Measurements from ENCODE around the gene FGF14.

The FGF14 gene

DNA sequence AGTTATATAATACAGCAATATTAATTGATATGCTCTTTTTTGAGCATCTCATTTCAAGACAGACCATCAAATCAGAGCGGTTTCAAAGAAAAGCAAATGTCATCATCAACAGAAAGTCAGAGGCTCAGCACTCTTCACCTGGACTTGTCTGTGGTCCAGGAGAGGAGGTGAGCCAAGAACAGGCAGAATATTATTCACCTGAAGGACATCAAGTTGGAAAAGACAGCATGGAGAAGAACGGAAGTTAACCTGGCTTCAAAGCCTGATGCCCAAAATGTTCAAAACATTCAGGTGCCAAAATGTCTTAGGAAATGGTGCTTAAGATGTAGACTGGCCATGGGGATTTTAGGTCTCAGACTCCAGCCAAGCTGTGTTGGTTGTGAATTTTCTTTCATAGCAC lies 40.7 kb downstream of the FGF14 start:
- DNase-seq: no peak

DNA sequence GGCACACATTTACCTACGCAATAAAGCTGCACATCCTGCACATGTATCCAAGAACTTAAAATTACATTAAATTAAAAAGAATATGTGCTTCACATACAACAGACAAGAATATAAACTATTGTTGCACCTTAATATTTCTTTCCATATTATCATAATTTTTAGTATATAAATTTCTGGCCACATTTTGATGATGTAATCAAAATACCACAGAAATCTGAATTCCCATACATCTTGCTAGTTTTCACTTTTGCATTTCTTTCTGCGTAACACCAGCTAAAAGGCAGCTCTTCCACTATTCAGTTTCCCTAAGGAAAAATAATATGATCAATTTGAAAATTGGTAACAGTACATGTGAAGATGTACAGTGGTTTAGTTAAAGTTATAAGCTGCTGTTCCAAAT lies 42.6 kb downstream of the FGF14 start:
- no peak for DNase-seq

DNA sequence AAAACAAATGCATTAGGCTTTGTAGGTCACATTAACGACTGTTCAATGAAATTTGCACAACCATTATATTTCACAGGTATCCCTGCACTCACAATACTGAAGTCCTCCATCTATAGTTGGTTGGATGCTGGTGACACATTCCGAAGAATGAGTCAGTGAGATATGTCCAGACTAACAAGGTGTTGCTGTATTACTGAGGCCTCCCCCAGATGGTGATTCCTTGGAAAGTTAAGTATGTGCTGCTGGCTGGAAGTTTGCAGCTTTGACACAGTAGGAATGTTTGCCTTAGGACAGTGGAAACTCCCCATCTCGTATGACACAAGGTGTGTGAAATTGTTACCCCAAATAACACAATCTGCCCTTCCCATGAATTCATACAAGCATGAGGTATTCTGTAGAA lies 46.6 kb downstream of the FGF14 start:
- no peak for DNase-seq

DNA sequence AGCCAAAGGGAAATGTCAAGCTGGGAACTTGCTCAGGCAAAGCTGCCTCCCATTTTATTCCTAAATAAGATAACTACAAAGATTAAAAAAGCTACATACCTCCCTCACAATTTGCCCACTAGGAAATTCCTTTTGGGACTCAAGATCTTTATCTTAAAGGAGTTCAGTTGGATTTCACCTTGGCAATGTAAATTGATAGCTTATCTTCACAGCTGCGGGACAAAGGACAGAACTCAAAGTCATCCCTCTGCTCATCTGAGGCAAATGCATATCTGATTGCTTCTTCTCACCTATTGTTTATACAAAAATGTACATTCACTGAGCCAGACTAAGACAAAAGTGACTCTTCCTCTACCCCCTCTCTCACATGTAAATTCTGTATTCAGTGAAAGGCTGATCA lies 47.8 kb downstream of the FGF14 start:
- DNase-seq: no peak

DNA sequence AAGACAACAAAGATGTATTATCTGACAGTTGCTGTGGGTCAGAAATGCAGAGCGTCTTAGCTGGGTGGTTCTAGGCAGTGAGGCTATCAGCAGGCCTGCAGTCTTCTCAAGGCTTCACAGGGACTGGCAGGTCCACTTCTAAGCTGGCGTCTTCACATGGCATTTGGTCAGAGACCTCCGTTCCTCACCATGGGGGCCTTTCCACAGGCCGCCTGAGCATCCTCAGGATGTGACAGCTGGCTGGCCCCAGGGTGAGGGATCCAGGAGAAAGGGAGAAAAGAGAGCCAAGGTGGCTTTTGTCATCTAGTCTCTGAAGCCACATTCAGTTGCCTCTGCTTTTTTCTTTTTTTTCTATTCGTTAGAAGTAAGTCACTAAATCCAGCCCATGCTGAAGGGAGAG lies 50.3 kb downstream of the FGF14 start:
- no peak for DNase-seq

DNA sequence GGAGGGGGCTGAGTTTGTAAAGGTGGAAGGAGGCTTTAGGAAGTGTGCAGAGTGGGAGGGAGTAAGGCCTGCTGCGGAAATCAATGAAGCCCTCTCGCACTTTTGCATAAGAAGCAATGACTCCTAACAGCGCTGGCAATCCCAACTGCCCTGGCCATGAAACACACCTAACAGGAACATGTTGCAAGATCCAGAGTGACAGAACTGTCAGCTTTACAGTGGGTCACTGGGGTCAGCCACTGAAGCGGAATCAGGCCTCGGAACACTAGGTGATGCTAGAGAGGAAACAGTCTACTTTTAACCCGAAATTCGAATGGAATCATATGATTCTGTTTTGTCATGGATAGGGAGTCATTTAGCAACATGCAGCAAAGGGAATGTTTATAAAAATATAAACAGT lies 54.4 kb downstream of the FGF14 start:
- no peak for DNase-seq

DNA sequence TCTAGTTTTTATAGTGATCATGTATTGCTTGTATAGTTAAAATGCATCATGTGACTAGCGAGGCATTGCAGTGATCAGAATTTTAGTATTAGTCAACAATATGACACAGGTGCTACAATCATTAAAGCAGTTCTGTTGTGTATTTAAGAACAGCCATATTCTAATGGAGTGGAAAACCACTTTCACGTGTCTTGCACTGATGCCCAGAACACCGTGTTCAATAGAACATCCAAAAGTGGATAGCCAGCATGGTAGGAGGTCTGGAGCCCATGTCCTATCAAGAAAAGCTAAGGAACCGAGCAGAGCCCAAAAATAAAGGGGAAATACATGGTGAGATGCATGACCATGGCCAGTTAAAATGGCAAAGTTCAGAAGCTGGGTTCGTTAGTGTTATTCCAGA lies 55.1 kb downstream of the FGF14 start:
- no peak for DNase-seq

DNA sequence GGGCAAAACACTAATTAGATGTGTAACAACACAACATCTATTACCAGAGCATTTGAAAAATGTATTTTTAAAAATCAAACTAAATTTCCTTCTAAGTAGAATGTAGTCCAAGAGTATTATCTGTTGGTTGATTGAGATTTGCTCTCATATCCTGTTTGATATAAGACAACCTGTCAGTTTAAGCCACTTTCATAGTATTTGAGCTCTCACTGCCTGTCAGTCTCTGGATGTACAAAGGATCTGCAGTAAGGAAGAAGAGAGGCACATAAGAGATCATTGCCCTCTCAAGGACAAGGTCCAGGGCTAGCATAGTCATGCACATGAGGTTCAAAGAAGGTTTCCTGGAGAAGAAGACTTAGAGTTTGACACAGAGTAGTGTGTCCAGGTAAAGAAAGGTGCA lies 57.4 kb downstream of the FGF14 start:
- DNase-seq: no peak

DNA sequence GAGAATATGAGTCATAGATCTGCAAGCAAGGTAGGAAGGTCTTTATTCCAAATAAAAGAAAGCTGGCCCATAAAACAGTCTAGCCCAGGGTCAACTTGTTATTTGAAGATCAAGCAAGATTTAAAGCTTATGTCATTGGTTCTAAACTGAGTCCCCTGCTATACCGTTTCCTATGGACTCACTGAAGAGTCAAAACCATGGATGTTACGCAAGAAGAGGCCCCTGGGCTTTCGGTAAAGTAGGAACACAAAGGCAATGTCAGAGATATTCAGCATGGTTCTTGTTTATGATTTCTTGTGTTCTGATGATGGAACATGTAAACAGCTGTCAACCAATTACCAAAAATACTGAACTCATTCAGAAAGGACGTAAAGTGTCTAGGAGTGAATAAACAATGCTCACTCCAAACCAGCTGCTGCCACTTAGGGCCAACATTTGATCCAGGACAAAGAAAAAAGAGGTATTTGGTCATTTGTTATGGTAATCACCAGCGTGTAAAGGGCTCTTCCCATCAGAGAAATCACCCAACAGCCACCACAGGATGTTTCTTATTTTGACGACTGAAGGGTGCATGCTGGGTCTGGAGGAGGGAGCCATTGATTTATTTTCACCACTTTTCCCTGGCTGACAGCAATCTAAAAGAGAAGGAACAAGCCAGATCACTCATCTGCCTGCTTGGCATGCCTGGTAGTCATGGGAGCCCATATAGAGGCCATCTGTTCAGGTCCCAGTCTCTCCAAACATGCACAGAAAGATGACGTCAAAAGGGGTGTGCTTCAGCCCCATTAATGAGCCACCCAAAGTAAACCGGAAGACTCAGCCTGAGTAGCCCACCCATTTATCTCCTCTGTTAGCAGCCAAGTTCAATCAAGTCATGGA lies 68.3 kb downstream of the FGF14 start:
- peak; percentile 23 for DNase-seq

DNA sequence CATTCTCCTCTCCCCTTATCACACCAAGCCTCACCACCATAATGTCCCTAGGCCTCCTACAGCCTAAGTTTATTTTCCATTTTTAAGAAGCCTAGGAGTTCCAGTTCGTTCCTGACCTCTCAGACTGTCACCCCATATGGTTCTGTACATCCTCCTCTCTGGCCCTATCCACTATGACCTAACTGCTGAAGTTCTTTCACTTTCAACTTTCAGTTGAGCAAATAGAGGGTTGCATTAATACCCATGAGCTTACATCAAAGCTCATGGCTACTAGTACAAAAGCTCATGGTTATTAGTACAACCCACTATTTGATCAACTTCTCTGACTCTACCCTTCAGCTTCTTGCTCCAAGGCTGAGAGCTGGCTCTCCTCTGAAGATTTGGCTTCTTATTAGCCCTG lies 72.9 kb downstream of the FGF14 start:
- no peak for DNase-seq

DNA sequence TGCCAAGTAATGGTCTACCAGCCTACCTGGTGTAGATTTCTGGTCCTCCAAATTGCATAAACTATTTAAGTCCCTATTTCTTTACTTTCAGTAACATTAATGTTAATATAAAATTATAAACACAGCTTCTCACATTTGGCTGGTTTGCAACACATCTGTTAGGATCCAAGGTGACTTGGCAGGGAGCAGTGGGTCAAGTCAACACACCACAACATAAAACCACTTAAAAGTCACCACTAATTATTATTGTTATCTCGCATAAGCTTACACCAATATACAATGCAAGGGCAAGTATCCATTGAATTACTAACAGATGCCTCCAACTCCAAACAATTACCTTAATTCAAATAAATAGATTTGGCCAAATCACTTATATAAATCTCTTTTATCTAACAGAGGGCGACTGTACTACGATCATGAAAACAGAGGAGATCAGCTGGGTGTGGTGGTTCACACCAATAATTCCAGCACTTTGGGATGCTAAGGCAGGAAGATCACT lies 74.7 kb downstream of the FGF14 start:
- no peak for DNase-seq

DNA sequence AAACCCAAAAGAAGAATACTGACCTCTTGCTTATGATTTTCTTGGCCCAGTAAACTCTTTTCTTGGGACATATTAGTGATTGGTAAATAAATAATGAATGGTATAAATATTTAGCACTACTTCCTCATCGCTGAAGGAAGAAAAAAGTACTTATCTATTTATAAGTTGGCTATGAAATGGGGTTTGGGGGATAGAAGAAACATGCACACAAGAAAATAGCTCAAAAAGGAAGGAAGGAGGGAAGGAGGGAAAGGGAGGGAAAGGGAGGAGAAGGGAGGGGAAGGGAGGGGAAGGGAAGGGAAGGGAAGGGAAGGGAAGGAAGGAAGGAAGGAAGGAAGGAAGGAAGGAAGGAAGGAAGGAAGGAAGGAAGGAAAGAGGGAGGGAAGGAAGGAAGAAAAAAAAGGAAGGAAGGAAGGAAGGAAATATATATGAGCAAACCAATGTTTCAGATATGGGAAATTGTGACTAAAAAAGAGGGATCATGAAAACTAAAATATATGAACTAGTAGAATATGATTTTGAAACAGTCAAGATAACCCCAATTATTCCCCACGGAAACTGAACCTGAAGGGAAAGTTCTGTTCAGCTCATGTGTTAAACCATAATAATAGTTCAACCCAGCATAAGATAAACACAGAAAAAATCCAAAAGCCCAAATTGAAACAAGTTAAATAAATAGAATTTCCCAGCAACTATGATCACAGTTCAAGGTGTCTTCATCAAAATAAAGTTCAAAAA lies 75.3 kb downstream of the FGF14 start:
- DNase-seq: no peak

DNA sequence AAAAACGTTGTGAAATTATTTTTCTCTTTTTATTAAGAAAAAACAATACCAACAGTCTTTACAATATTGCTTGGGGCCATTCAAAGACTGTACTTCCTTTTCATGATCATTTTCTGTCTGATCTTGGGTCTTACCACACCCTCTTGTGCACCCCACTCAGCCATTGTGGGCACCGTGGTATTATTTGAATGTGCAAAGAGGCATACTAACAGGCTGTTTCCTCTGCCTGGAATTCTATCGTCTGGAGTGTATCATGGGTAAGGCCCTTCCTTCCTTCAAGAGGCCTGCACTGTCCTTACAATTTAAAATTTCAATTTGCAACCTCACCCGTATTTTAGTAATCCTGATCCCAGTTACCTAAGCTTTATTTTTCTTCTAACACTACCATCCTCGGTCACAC lies 76.5 kb downstream of the FGF14 start:
- no peak for DNase-seq

DNA sequence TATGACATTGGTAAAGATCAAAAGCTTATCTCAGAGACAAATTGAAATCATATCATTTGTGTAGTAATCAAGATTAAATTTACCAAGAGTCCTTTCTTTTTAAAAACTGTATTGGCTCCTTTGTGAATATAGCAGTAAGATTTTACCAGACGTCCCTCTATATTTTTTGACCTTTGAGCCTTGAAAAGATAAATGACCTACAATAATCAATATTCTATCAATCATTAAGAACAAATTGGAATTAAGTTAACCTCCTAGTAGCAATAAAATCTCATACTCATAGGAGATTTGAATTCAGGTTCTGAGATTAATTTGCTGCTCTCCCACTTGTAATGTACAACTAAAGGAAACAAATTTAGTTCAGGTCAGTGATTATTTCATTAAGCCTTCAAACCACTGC lies 78.3 kb downstream of the FGF14 start:
- DNase-seq: no peak

DNA sequence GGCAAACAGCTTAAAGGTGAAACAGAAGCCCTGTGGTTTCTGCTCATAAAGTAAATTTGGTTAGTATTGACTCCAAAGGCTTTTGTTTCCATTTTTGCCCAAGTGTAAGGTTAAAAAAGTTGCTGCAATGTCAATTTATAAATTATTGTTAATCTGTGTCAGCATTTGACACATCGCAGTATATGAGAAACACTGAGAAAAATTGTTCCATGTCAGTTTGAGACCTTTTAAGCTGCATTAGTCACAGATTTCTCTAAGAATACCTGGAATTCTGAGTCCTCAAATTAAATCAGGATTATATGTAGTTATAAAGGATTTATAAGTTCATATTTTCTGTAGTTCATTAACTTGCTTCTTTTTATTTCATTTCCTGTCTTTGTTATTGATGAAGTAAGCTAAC lies 78.8 kb downstream of the FGF14 start:
- no peak for DNase-seq

DNA sequence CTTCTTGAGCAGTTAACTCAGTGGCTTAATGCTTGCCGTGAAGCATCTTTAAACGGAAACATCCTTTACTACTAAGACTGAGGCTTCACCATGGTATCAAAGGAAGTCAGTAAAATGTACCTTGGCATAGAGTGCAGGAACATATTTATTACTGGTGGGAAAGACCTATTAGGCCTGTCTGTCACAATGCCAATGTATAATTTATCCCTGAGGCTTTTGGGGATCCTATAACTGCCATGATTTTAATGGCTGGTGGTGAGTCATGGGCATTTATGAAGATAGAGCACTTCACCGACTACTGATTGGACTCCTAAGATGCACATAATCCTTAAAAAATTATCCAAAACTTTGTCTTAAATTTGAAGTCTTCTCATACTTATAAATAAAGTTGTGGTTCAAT lies 79.6 kb downstream of the FGF14 start:
- DNase-seq: no peak

DNA sequence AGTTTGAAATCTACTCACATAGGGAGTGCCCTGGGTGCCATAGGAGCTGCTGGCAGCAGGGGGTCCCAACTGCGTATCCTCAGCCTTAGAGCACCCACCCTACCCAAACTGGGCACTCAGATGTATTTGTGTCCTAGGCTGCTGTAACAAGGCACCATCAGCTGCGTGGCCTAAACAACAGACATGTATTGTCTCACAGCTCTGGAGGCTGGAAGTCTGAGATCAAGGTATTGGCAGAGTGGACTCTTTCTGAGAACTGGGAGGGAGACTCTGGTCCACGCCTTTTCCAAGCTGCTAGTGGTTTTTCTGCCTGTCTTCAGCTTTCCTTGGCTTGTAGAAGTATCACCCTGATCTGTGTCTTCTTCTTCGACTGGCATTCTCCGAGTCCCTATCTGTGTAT lies 83.6 kb downstream of the FGF14 start:
- DNase-seq: no peak

DNA sequence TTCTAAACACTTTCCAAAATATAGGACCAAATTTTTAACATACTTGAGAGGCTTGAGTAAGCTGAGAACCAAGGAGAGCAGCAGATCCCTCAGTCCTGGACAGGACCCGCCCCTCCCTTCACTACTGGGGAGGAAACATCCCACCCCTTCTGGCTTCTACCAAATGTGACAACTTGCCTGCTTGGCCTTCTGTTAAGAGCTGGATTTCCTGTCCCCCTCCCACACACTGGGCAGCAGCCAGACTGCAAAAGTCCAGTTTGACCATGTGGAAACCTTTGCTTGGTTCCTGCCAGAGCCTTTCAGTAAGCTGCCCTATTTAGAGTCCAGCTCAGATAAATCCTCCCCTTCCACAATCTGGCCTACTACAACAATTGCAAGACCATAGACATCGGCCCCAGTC lies 84.3 kb downstream of the FGF14 start:
- DNase-seq: no peak

DNA sequence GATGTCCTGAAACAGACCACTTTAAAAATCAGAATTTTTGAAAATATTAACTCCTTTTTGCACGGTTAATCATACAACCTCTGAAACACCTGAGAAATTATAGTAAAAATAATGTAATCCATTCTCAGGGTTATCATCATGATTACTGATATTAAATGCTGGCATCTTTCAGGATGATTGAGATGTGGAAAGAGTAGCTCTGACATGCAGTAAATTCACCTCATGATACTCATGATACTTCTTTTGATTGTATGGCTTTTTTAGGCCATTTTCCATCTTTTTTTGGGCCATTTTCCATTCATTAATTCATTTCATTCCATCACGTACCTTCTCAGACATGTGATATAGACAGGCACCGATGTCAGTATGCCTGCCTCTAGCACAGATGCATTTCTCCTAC lies 85.1 kb downstream of the FGF14 start:
- no peak for DNase-seq

DNA sequence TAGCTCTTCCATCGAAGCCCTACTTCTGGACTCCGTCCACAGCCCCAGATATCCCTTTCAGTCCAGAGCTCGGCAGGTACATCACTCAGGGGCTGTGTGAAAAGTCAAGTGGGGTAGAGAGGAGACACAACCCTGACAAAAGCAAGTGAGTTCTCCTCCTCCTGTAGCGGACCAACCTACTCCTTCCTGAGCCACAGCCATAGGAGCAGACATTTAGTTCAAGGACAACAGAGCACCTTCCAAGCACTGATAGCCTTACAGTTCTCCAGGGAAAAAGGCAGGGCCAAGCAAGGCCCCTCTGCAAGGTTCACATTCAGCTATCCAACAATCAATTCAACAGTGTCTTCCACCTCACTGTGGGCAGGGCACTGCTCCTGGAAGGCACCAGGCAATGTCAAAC lies 89.0 kb downstream of the FGF14 start:
- DNase-seq: no peak

DNA sequence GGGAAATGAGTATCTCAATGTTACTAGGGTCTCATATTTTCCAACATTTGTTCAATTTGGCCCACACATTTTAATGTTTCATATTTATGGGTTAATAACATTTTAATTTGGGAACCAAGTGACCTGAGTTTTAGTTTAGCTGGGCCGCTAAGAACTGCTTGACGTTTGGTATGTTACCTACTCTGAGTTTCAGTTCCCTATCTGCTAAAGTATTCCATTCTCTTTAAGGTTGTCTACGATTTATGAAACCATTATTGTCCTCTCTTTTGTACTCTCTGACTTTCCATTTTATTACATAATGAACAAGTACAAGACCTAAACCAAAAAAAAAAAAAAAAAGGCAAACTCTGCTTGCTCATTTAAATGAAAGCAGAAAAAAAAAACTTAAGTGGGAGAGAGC lies 89.9 kb downstream of the FGF14 start:
- no peak for DNase-seq

DNA sequence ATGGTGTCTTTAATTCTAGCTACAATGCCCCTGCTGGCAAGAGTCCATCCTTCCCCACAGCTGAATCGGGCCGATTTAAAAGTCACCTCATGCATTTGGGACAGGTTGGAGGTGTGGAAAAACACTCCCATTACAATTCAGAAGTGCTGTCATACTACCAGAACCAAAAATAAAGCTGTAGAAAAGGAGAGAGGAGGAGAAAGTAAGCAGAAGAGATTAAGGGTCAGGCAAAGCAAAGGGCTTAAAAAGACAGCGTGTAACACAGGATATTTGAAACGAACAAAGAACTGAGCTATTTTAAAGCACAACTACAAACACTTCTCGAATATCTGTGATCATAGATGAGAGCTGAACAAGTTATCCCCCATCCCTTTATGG lies 90.4 kb downstream of the FGF14 start:
- no peak for DNase-seq

DNA sequence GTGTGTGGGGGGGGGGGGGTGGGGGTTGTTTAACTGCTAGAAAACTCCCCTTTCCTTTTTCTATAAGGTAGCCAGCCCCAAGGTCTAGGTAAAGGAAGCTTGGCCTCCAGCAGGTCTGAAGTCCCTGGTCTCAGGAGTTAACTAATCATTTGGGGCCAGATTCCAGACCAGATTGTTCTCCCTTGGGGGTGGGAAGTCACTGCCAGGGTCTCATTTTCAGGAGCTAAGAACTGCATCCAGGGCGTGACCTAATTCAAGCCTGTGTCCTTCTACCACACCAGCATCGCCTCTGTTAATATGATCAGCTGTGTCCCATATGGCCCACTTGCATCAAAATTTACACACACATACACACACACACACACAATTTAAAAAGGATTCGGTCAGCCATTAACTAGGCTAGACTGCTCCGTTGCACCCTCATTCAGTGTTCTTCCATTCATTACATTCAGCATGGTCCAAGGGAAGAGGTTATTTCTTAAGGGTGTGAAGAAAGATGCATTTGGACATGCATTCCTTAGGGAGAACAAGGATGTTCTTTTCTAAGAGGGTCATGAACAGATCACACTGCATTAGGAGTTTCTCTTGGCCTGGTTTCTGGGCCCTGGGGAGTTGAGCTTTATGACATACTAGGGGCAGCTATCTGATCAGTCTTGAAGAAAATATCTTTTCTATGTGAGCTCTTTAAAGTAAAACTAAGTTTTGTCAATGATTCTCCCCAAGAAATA lies 91.0 kb downstream of the FGF14 start:
- no peak for DNase-seq

DNA sequence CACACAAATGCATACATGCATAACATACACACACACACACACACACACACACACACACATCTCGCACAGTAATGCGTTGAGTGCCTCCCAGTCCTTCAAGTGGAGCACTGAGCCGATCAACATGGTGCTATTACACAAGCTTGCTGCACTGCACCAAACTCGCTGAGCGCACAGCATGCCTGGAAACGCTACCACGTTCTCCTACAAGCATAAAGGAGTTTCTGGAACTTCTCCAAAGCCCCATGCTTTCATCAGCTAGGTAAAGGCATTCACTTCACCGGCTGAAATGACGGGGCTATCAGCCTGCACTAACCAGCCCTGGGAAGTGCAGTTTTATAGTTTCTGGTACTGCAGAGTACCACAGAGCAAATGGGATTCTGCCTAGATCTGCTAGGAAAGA lies 92.7 kb downstream of the FGF14 start:
- DNase-seq: peak; percentile 11
